Coronary artery (tissue), 2 donors: Measurements from ENCODE around the gene SCNN1B.

ENCODE experiments used
- DNase-seq: peaks from one replicate; pipeline ENCODE4 v3.0.0-alpha.2; 2017; ENCODE audit warnings: low spot score
- H3K27ac ChIP-seq, 2 donors: fragments of 200-600 bp; sonication (generic); one replicate each; pipeline ENCODE4 v1.5.1; 2016 to 2019
- H3K4me3 ChIP-seq: fragments of 200-600 bp; sonication (generic); 2 replicates; pipeline ENCODE4 v1.5.1; 2016; ENCODE audit warnings: mild to moderate bottlenecking, moderate library complexity
- CTCF ChIP-seq: fragments of 200-600 bp; sonication (generic); IDR thresholded peaks from one replicate; pipeline ENCODE4 v1.5.1; 2019; ENCODE audit warnings: antibody characterized with exemption

The SCNN1B gene

GRCh38 chr16:23339787-23340186, 37.7 kb downstream of the SCNN1B start:
- Histone ChIP-seq H3K27ac (no peak overlapping the region), H3K4me3 (no peak overlapping the region)
- no peak for DNase-seq
- TF ChIP-seq CTCF, result no peak

GRCh38 chr16:23342083-23342640, 40.1 kb downstream of the SCNN1B start:
- H3K27ac ChIP-seq, result no peak overlapping the region
- no peak for TF ChIP-seq CTCF
- no peak for DNase-seq
- H3K4me3 ChIP-seq, result no peak overlapping the region

GRCh38 chr16:23343643-23344612, 41.8 kb downstream of the SCNN1B start:
- no peak for DNase-seq
- TF ChIP-seq CTCF, result no peak
- Histone ChIP-seq H3K4me3 (no peak overlapping the region), H3K27ac (no peak overlapping the region)

- no peak overlapping the region for H3K4me3 ChIP-seq
- TF ChIP-seq CTCF, result no peak
- no peak overlapping the region for H3K27ac ChIP-seq
- no peak for DNase-seq
Observed at GRCh38 chr16:23345237-23345636, 43.1 kb downstream of the SCNN1B start.

GRCh38 chr16:23348579-23349469, 46.7 kb downstream of the SCNN1B start:
- H3K4me3 ChIP-seq, result no peak overlapping the region
- DNase-seq, result no peak
- TF ChIP-seq CTCF, result no peak
- H3K27ac ChIP-seq, result no peak overlapping the region

GRCh38 chr16:23351360-23351759, 49.3 kb downstream of the SCNN1B start:
- no peak for DNase-seq
- H3K4me3 ChIP-seq, result no peak overlapping the region
- no peak for TF ChIP-seq CTCF
- H3K27ac ChIP-seq, result no peak overlapping the region
